M059J (cell line): Measurements from ENCODE around the gene RBMS3. TPM values are rescaled to one million over a fixed set of nuclear protein-coding genes. Genes with fewer than 3 reads are reported as not detected.

Experiments
- DNase-seq: peaks from one replicate; pipeline ENCODE4 v3.0.0-alpha.2; 2012; ENCODE audit warnings: low read depth
- total RNA-seq: library from RNA; depleted of rRNA; stranded (reverse); fragments of >200 nt; shearing (Covaris generic); gene quantifications from 2 replicates; pipeline ENCODE4 v1.2.3, GENCODE V29; 2014; rRNA removed

RBMS3 gene
- 7.9 and 12.1 TPM in 2 replicates for total RNA-seq

DNA sequence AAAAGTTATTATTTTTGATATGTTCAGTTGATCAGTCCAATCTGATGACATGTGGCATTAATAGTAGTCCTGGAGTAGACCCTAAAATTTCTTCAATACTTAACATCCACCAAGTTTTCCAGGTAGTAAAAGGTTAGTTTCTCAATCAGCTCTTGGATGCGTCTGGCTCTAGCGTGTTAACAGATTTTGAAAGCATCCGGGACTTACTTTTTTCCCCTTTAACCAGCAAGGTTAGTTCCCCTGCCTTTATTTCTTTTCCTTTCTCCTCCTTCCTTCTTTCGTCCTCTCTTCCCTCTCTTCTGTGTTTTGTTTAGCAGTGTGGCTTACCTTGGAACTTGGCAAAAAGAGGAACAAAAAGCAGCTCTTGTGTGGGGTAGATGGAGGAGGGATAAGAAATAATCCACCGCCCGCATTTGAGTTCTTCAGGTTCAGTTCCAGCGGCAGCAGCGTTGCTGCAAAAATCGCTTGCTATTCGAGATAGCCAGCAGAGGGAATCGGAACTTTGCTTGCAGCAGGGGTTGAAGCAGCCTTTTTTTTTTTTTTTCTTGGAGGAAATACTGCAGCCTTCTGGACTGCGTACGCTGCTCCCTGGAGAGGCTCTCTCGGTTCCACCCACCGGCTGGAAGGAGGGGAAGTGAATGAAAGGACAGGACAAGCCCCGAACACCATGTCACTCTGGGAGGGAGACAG lies at the start of gene RBMS3:
TSS of gene RBMS3 (plus strand) at position 668 of the 690 bp plus-strand sequence.
- DNase-seq = peak; percentile 93

DNA sequence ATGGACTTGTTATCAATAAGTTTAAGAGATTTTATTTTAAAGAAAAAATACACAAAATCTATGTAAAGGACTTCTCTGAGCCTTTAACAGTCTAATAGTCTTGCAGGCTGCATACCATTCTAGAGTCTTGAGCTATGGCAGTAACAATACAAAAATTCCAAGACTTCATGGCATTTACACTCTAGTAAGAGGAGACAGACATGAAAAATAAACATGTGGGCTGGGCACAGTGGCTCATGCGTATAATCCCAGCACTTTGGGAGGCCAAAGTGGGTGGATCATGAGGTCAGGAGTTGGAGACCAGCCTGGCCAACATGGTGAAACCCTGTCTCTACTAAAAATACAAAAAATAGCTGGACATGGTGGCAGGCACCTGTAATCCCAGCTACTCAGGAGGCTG lies 47.7 kb upstream of the RBMS3 start:
- peak; percentile 66 for DNase-seq

DNA sequence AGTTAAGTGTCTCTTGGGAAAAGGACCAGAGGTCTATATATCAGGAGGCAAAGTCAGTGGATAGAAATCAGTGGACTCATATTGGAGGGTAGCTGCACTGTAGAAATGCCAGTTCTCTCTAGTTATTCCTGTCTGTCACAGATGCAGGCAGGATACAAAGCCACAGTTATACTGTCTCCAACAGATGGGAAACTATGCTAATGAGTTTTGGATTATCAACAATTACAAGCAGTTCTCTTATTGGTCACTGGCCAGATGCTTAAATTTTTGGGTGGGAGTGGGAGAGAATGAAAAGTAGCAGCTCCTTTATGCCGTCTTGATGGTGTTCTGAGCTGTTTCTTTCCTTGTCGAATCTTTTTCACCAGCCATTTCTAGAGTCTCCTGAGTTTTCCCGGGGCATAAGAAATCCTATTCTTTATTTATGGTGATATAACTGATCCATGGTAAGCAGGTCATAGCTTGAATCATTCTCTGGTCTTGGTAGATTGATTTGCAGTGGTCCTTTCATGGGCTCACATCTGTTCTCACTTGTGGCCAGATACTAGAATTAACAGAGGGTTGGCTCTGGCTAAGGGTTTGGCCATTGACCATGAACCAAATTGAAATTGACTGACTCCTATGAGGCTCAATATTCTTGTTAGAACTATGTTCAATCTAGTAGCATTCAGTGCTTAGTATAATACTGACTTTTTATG lies 44.6 kb upstream of the RBMS3 start:
- no peak for DNase-seq

DNA sequence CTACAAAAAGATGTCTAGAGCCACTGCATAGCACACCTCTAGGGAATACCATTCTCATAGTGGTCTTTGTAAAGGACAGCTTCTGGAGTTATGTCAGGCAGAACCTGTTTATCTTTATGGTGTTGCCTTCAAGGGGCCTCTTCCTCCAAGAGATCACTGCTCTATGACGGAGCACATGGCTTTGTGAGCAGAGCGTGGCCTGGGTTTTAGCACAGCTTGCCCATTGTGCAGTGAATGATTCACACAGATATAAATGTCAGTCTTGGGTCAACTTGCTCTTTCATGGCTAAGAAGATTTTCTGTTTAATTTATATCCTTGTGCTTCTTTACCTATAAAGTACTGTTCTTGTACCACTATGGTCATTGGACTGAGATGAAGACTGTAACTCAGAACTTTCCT lies 41.5 kb upstream of the RBMS3 start:
- DNase-seq = no peak

GRCh38 chr3:29240248-29240647 lies 40.6 kb upstream of the RBMS3 start:
- peak; percentile 73 for DNase-seq

- DNase-seq = no peak
Observed at GRCh38 chr3:29240887-29241286, 40.0 kb upstream of the RBMS3 start.

GRCh38 chr3:29241855-29242254 lies 39.0 kb upstream of the RBMS3 start:
- DNase-seq = no peak

- DNase-seq = no peak
Observed at GRCh38 chr3:29242296-29242695, 38.6 kb upstream of the RBMS3 start.

GRCh38 chr3:29245441-29245840 lies 35.4 kb upstream of the RBMS3 start:
- no peak for DNase-seq

DNA sequence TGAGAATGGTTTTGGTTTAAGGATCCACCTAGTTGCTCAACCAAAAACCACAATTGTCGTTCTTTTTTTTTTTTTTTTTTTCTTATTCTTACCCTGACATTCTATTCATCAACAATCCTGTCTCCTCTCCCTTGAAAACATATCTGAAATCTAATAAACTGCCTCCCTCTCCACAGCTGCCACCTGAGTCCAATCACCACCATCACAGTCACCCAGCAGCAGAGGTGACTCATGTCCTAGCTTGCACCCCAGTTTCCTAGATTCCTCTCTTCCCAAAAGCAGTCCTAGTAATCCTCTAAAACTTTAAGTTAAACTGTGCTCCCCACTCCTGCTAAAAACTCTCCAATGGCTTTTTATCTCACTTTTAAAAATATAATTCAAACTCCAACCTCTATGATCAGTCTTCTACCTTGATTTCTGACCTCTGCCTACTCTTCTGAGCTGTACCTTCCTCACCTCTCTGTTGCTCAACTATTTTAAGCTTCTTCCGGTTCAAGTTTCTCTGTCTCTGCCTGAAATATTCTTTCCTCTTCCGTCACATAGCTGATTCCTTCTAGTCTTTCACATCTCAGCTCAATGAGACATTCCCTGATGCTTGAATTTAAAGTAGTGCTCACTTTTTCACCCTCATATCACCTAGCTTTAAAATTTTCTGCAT lies 33.7 kb upstream of the RBMS3 start:
- DNase-seq = peak; percentile 25

DNA sequence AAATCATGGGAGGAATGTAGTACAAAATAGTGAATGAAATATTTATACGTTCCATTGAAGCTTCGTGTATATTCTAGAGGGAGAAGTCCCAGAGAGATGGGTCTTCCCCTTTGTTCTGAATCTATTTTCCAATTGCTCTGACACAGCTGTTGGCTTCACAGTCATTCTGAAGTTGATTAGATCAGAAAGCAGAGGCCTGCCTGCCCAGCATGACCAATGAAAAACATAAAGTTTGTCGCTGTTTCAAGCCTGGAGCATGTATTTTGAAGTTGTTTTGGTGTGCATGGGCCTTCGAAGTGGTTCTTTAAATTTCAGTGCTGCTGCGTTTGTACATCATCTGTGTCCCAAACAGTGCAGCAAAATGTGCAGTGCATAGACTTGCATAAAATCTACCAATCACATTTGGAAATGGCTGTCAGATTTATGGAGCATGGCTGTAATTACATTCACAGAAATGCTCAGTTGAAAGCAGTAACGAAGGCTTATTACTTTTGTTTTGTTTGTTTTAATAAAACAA lies 31.0 kb upstream of the RBMS3 start:
- no peak for DNase-seq

DNA sequence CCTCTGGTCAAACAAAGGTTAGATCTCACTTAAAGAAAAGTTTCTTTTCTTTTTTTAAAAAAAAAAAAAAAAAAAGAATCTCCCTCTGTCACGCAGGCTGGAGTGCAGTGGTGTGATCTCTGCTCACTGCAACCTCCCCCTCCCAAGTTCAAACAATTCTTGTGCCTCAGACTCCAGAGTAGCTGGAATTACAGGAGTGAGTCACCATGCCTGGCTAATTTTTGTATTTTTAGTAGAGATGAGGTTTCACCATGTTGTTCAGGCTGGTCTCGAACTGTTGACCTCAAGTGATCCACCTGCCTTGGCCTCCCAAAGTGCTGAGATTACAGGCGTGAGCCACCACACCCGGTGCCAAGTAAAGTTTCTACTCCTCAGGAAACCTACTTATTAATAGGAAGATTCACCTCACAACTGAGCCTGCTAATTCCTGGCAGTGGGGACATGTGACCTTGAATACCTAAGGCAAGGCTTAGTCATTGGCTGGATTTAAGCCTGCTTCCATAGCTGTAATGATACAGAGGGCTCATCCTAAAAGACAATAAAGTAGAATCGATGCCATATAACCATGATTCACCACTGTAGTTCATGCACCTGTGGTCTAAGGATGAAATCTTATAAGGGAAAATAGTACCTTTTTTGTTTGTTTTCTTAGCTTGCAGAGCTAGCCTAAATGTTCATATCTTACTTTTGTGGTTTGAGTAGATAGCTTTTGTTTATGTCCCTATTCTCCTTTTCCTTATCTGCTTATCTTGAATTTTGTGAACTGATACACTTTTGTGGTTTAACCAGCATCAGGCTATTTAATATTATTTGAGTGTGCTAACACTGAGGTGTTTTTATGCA lies 24.8 kb upstream of the RBMS3 start:
- DNase-seq = peak; percentile 87

- DNase-seq = no peak
Observed at GRCh38 chr3:29258161-29258560, 22.7 kb upstream of the RBMS3 start.

DNA sequence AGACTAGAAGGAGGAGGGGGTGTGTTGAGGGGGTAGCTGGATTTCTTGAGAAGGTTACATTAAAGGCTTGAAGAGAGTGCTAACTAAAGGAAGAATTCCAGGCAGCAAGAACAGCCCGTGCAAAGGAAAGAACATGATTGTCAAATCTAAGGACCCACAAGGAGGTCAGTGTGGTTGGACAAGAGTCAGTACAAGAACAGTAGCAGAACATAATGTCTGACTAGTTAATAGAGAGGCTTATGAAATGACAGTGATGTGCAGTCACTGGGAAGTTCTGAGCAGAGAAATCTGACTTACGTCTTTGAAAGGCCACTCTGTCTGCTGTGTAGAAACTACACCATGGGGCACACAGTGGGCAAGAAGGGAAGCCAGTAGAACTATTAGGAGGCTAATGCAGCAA lies 19.8 kb upstream of the RBMS3 start:
- no peak for DNase-seq

DNA sequence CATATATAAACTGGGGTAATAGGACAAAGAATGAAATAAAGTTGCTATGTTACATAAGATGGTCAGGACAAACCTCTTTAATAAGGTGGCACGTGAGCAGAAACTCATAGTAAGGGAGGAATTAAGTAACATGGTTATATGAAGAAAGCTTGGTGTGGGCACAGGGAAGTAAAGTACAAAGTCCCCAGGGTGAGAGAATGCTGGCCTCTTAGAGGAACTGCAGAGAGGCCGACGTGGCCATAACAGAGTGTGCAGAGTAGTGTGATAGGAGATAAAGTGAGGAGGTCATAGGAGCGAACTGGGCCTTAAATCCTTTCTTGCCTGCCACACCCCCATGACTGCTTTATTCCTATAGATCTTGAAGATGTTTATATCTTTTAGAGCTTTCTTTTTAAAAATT lies 17.4 kb upstream of the RBMS3 start:
- no peak for DNase-seq

- no peak for DNase-seq
Observed at GRCh38 chr3:29265509-29266072, 15.3 kb upstream of the RBMS3 start.

- no peak for DNase-seq
Observed at GRCh38 chr3:29267226-29267625, 13.6 kb upstream of the RBMS3 start.

DNA sequence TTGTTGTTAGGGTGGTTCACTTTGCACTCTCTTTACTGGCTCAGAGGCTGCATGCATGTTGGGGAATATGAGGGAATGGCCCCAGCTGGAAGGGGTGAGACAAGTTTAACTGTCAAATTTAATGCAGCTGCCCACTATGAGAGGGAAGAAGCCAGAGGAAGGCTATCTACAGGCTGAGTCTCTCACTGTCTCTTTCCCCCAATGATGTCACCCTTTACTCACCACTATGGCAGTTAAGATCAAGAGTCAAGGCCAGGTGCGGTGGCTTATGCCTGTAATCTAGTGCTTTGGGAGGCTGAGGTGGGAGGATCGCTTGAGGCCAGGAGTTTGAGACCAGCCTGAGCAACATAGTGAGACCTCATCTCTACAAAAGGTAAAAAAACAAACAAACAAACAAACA lies 12.2 kb upstream of the RBMS3 start:
- DNase-seq = peak; percentile 24

DNA sequence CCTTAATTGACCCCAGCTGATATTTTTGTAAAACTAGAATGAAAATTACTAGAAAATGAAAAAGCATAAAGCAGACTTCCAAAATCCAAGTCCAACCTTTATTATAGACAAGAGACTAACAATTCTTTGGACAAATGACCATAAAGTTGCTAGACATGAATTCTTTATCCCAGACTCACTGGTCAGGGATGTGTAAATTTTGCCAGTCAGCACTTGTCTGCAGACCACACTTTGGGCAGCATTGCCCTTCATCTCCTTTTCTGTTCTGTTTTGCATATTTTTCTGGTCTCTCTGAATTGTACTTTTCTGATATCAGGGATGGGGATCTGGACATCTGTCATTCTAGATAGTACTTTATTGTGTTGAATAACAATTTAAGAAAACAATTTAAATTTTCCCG lies 10.1 kb upstream of the RBMS3 start:
- DNase-seq = no peak

DNA sequence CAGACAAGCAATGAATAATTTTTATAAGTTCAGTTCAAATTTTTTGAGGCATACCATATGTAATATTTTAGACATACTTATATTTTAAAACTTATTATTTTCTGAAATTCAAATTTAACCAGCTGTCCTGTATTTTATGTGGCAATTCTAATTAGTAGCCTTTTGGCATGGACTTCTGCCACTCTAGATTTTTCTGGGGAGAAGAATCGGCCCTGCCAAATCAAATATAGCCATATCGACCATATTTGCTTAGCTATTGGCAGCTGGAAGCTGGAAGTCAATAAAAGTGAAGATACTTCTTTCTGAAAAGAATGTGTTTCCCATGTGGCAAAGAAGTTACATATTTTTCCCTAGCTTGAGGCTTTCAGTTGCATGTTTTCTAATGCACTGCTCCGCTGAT lies 9.4 kb upstream of the RBMS3 start:
- no peak for DNase-seq

DNA sequence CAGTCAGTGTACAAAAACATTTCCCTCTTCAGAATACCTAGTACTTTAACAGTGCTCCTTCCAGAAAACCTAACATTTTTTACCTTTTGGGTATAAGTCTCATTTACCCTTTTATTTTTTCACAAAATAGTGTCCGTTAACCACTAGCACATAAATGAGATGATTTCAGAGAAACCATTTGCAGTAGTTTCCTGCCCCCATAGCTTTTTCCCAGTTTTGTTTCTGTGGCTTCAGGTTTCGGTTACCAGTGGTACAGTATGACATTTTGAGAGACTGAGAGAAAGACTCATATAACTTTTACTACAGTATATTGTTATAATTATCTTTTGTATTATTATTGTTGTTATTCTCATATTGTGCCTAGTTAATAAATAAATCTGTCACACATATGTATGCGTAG lies 6.2 kb upstream of the RBMS3 start:
- no peak for DNase-seq

DNA sequence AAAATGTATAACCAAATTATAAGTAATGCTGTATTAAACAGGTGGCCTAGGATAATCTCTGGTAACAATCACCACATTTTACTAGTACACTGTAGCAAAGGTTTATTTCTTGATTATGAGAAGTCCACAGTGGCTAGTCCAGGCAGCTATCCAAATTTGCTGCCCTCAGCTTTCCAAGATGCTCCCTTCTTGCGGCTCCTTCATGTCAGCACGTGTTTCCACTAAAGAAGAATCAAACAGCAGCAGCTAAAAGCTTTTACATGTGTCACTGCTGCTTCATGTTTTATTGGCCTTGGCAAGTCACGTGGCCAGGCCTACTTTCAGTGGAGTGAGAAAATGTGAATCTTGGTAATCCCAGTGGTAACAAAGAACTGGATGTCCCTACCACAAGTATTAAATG lies 5.6 kb upstream of the RBMS3 start:
- DNase-seq = no peak
